Activated CD4-positive, CD25-positive, alpha-beta regulatory T cell treated with anti-CD3 and anti-CD28 coated beads, Interleukin-2, amount 50 U/mL, for 24 hours (primary cell): ENCODE measurements around the gene RIT2.

ENCODE experiments used
- ATAC-seq, 2 donors: fragments of 150-1000 bp; cut with Tn5 transposase; one replicate each; pipeline ENCODE4 v1.10.0; 2021; ENCODE audit warnings: mild to moderate bottlenecking in 1 of 2, moderate library complexity in 1 of 2

Gene RIT2

GRCh38 chr18:43080671-43081070, 34.8 kb downstream of the RIT2 start:
- ATAC-seq, result no peak

- ATAC-seq, result no peak
These were observed 36.1 kb downstream of the RIT2 start for GRCh38 chr18:43079422-43079821.

- ATAC-seq, result no peak
These were observed 36.9 kb downstream of the RIT2 start for GRCh38 chr18:43078478-43079092.

GRCh38 chr18:43077510-43078308, 37.8 kb downstream of the RIT2 start:
- ATAC-seq, result no peak

- ATAC-seq, result no peak
These were observed 41.7 kb downstream of the RIT2 start for GRCh38 chr18:43073771-43074170.

- no peak for ATAC-seq
These were observed 46.7 kb downstream of the RIT2 start for GRCh38 chr18:43068781-43069180.

GRCh38 chr18:43067570-43067969, 47.9 kb downstream of the RIT2 start:
- no peak for ATAC-seq

GRCh38 chr18:43061816-43062215, 53.7 kb downstream of the RIT2 start:
- ATAC-seq, result no peak

- ATAC-seq, result no peak
These were observed 54.2 kb downstream of the RIT2 start for GRCh38 chr18:43061318-43061717.

GRCh38 chr18:43060020-43060419, 55.5 kb downstream of the RIT2 start:
- no peak for ATAC-seq

- ATAC-seq, result no peak
These were observed 60.5 kb downstream of the RIT2 start for GRCh38 chr18:43054815-43055519.

GRCh38 chr18:43049021-43049420, 66.5 kb downstream of the RIT2 start:
- no peak for ATAC-seq

GRCh38 chr18:43046322-43046721, 69.2 kb downstream of the RIT2 start:
- no peak for ATAC-seq

- ATAC-seq, result no peak
These were observed 71.9 kb downstream of the RIT2 start for GRCh38 chr18:43043626-43044025.

GRCh38 chr18:43040281-43040680, 75.2 kb downstream of the RIT2 start:
- no peak for ATAC-seq

- no peak for ATAC-seq
These were observed 80.6 kb downstream of the RIT2 start for GRCh38 chr18:43034683-43035500.

- no peak for ATAC-seq
These were observed 84.3 kb downstream of the RIT2 start for GRCh38 chr18:43031169-43031568.

- ATAC-seq, result no peak
These were observed 86.1 kb downstream of the RIT2 start for GRCh38 chr18:43029414-43029813.

GRCh38 chr18:43022874-43023273, 92.6 kb downstream of the RIT2 start:
- ATAC-seq, result no peak

- no peak for ATAC-seq
These were observed 97.9 kb downstream of the RIT2 start for GRCh38 chr18:43017622-43018021.

GRCh38 chr18:43013486-43013885, 102.0 kb downstream of the RIT2 start:
- ATAC-seq, result no peak

GRCh38 chr18:43012951-43013350, 102.5 kb downstream of the RIT2 start:
- no peak for ATAC-seq

GRCh38 chr18:43010611-43011010, 104.9 kb downstream of the RIT2 start:
- no peak for ATAC-seq
